ENCODE data around the gene PRRC1. TPM values are rescaled to one million over a fixed set of nuclear protein-coding genes. Genes with fewer than 3 reads are reported as not detected.

Gene PRRC1
- total and polyA plus RNA-seq, 2 experiments from 2014 or later = 64.7 to 70.7 TPM

DNA sequence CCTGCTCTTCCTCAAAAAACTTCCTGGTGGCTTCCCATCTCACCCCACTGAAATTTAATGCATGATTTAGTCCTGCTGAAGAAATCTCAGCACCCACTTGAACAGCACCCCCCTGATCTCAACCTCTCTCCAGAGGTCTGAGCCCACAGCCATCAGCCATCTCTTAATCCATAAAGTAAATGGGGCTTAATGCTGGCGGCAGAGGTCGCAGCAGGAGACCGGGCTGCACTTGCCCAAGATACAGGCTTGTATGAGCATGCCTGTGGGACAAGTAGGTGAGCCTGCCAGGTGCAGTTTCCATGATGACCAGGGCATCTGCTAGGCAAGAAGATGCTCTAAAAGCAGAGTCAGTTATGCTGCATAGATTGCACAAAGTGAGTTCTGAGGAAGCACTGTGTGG is 79.1 kb downstream of the PRRC1 start (continued):
- TF ChIP-seq REST (IDR thresholded peaks at IDR 0.05; ENCODE audit: unreplicated experiment) (no peak), STAT1 (IDR thresholded peaks at IDR 0.05; ENCODE audit: unreplicated experiment) (no peak), EZH2phosphoT487 (IDR thresholded peaks at IDR 0.05; ENCODE audit: unreplicated experiment) (no peak), EZH2 (IDR thresholded peaks at IDR 0.05; ENCODE audit: low read depth, unreplicated experiment) (no peak), NANOG (IDR thresholded peaks at IDR 0.05; ENCODE audit: borderline replicate concordance) (no peak)

GRCh38 chr5:127599320-127599719 is 81.9 kb downstream of the PRRC1 start:
- Histone ChIP-seq H3F3A (replicated peaks; ENCODE audit: low read depth) (no peaks in the 10 kb centered on the region), H3K79me2 (replicated peaks; ENCODE audit: insufficient read depth) (no peaks in the 10 kb centered on the region), H3K36me3 (ENCODE audit: insufficient read depth) (no peaks in the 10 kb centered on the region), H3K9me2 (ENCODE audit: insufficient read depth) (peaks cover 7% of the 10 kb centered on the region; the same call in 1 of the 2 replicates), H3K27ac (ENCODE audit: low read depth) (no peak overlapping the region), H3K4me1 (ENCODE audit: insufficient read depth) (peaks cover 9% of the 10 kb centered on the region), H3K4me3 (no peak overlapping the region), H4K20me1 (replicated peaks; ENCODE audit: insufficient read depth) (no peaks in the 10 kb centered on the region), H3K27me3 (ENCODE audit: insufficient read depth) (no peaks in the 10 kb centered on the region), H2AFZ (no peak overlapping the region; the same call in 1 of the 2 replicates), H3K4me2 (no peak overlapping the region)
- H3K4me3 Mint-ChIP-seq = no peak overlapping the region
- H3K36me3 Mint-ChIP-seq (ENCODE audit: low read depth) = no peaks in the 10 kb centered on the region
- no peak overlapping the region for H3K27ac Mint-ChIP-seq
- no peak for ATAC-seq
- no peak for DNase-seq (ENCODE audit: low spot score)
- peaks cover 5% of the 10 kb centered on the region for H3K27me3 Mint-ChIP-seq (ENCODE audit: insufficient read depth, low read depth, poor library complexity)
- peaks cover 21% of the 10 kb centered on the region for H3K4me1 Mint-ChIP-seq
- H3K9me3 Mint-ChIP-seq = no peaks in the 10 kb centered on the region
- TF ChIP-seq POLR2AphosphoS5 (IDR thresholded peaks at IDR 0.05; ENCODE audit: low read depth) (no peak), ZNF114 (CRISPR knock-in tag; IDR thresholded peaks at IDR 0.05) (no peak), STAT1 (IDR thresholded peaks at IDR 0.05; ENCODE audit: unreplicated experiment) (no peak), ETS1 (IDR thresholded peaks at IDR 0.05) (no peak), CREB1 (CRISPR knock-in tag; IDR thresholded peaks at IDR 0.05; ENCODE audit: low read depth) (no peak), ZNF331 (CRISPR knock-in tag; IDR thresholded peaks at IDR 0.05; ENCODE audit: low read depth) (no peak)
- TF ChIP-seq, protein P1, sequence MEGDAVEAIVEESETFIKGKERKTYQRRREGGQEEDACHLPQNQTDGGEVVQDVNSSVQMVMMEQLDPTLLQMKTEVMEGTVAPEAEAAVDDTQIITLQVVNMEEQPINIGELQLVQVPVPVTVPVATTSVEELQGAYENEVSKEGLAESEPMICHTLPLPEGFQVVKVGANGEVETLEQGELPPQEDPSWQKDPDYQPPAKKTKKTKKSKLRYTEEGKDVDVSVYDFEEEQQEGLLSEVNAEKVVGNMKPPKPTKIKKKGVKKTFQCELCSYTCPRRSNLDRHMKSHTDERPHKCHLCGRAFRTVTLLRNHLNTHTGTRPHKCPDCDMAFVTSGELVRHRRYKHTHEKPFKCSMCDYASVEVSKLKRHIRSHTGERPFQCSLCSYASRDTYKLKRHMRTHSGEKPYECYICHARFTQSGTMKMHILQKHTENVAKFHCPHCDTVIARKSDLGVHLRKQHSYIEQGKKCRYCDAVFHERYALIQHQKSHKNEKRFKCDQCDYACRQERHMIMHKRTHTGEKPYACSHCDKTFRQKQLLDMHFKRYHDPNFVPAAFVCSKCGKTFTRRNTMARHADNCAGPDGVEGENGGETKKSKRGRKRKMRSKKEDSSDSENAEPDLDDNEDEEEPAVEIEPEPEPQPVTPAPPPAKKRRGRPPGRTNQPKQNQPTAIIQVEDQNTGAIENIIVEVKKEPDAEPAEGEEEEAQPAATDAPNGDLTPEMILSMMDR (conservative IDR thresholded peaks at IDR 0.05; ENCODE audit: low read depth in 2 of 2) = no peak
- TF ChIP-seq, protein P2, sequence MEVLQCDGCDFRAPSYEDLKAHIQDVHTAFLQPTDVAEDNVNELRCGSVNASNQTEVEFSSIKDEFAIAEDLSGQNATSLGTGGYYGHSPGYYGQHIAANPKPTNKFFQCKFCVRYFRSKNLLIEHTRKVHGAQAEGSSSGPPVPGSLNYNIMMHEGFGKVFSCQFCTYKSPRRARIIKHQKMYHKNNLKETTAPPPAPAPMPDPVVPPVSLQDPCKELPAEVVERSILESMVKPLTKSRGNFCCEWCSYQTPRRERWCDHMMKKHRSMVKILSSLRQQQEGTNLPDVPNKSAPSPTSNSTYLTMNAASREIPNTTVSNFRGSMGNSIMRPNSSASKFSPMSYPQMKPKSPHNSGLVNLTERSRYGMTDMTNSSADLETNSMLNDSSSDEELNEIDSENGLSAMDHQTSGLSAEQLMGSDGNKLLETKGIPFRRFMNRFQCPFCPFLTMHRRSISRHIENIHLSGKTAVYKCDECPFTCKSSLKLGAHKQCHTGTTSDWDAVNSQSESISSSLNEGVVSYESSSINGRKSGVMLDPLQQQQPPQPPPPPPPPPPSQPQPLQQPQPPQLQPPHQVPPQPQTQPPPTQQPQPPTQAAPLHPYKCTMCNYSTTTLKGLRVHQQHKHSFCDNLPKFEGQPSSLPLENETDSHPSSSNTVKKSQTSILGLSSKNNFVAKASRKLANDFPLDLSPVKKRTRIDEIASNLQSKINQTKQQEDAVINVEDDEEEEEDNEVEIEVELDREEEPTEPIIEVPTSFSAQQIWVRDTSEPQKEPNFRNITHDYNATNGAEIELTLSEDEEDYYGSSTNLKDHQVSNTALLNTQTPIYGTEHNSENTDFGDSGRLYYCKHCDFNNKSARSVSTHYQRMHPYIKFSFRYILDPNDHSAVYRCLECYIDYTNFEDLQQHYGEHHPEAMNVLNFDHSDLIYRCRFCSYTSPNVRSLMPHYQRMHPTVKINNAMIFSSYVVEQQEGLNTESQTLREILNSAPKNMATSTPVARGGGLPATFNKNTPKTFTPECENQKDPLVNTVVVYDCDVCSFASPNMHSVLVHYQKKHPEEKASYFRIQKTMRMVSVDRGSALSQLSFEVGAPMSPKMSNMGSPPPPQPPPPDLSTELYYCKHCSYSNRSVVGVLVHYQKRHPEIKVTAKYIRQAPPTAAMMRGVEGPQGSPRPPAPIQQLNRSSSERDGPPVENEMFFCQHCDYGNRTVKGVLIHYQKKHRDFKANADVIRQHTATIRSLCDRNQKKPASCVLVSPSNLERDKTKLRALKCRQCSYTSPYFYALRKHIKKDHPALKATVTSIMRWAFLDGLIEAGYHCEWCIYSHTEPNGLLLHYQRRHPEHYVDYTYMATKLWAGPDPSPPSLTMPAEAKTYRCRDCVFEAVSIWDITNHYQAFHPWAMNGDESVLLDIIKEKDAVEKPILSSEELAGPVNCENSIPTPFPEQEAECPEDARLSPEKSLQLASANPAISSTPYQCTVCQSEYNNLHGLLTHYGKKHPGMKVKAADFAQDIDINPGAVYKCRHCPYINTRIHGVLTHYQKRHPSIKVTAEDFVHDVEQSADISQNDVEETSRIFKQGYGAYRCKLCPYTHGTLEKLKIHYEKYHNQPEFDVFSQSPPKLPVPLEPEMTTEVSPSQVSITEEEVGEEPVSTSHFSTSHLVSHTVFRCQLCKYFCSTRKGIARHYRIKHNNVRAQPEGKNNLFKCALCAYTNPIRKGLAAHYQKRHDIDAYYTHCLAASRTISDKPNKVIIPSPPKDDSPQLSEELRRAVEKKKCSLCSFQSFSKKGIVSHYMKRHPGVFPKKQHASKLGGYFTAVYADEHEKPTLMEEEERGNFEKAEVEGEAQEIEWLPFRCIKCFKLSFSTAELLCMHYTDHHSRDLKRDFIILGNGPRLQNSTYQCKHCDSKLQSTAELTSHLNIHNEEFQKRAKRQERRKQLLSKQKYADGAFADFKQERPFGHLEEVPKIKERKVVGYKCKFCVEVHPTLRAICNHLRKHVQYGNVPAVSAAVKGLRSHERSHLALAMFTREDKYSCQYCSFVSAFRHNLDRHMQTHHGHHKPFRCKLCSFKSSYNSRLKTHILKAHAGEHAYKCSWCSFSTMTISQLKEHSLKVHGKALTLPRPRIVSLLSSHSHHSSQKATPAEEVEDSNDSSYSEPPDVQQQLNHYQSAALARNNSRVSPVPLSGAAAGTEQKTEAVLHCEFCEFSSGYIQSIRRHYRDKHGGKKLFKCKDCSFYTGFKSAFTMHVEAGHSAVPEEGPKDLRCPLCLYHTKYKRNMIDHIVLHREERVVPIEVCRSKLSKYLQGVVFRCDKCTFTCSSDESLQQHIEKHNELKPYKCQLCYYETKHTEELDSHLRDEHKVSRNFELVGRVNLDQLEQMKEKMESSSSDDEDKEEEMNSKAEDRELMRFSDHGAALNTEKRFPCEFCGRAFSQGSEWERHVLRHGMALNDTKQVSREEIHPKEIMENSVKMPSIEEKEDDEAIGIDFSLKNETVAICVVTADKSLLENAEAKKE (CRISPR knock-in tag; IDR thresholded peaks at IDR 0.05) = no peak
